ENCODE measurements around the gene GOPC.

Gene GOPC

DNA sequence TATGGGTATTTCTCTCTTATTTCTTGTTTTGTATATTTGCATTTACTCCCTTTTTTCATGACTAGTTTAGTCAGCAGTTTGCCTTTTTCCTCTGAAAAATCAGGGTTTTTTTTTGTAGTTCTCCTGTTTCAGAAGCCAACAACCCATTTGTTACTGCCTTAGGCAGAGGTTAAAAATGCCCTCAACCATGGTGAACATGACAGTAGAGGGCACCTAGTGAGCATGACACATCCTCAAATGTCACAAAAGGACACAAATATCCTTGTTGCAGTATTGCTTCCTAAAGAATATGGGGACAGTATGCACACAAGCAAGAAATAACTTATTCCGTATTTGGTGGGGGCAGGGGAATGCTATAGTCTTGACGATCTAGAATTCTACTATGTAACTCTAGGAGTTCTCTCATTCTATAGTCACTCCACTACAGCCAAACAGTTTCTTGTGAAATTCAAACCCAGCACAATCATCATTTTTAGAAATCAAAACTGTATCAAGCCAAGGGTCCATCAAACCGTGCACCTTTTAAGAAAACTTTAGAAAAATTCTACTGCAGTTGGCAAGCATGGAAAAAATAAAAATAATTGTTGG is 47.0 kb downstream of the GOPC start:
- peak overlapping the region; percentile 51 for H3K4me2 ChIP-seq (ENCODE audit: low read depth, low read length, poor library complexity, severe bottlenecking)

DNA sequence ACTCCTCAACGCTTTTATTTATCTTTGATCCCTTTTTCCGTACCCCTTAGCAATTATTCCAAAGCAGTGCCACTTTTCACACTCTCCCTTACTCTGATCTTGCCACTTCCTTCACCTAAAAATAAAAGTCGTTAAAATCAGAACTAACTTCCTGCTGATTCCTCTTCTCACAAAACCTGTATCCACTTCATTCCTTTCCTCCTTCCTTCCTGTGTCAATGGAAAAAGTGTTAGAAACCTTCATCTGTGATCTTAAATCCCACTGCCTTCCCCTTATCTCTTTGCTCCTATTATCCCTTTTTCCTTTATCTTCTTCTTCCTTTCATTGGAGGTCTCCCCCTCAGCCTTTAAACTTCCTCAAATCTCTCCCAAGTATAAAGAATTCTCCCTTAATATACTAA is 49.2 kb downstream of the GOPC start:
- Histone ChIP-seq H3K9me3 (ENCODE audit: insufficient read depth, low read depth, low read length) (no peaks in the 10 kb centered on the region), H3K4me3 (ENCODE audit: low read length, poor library complexity, severe bottlenecking) (no peak overlapping the region), H3F3A (ENCODE audit: low read depth) (no peaks in the 10 kb centered on the region), H3K4me2 (ENCODE audit: low read depth, low read length, poor library complexity, severe bottlenecking) (no peak overlapping the region), H3K9ac (ENCODE audit: low read depth, low read length, poor library complexity, severe bottlenecking) (no peak overlapping the region), H2AFZ (ENCODE audit: low read length) (no peak overlapping the region), H3K36me3 (ENCODE audit: insufficient read depth, low read length) (no peaks in the 10 kb centered on the region), H3K79me2 (ENCODE audit: insufficient read depth, low read length) (no peaks in the 10 kb centered on the region), H3K9me2 (replicated peaks; ENCODE audit: low read depth, low read length) (no peaks in the 10 kb centered on the region), H3K4me1 (ENCODE audit: insufficient read depth, low read length, poor library complexity, severe bottlenecking) (peaks cover 43% of the 10 kb centered on the region), H4K20me1 (ENCODE audit: insufficient read depth, low read length, poor library complexity, severe bottlenecking) (no peaks in the 10 kb centered on the region), H3K27me3 (ENCODE audit: insufficient read depth, low read length, poor library complexity, severe bottlenecking) (no peaks in the 10 kb centered on the region)
- TF ChIP-seq EZH2phosphoT487 (IDR thresholded peaks at IDR 0.05; ENCODE audit: borderline replicate concordance): no peak

More for the DNA sequence above, 47.0 kb downstream of the GOPC start:
- Histone ChIP-seq H2AFZ (ENCODE audit: low read length) (peak overlapping the region; percentile 22; the same call in 1 of the 2 replicates), H3K4me3 (ENCODE audit: low read length, poor library complexity, severe bottlenecking) (peak overlapping the region; percentile 37), H3K4me1 (ENCODE audit: insufficient read depth, low read length, poor library complexity, severe bottlenecking) (peaks cover 27% of the 10 kb centered on the region), H3K36me3 (ENCODE audit: insufficient read depth, low read length) (no peaks in the 10 kb centered on the region), H3F3A (ENCODE audit: low read depth) (no peaks in the 10 kb centered on the region), H3K9me2 (replicated peaks; ENCODE audit: low read depth, low read length) (no peaks in the 10 kb centered on the region), H4K20me1 (ENCODE audit: insufficient read depth, low read length, poor library complexity, severe bottlenecking) (no peaks in the 10 kb centered on the region), H3K9ac (ENCODE audit: low read depth, low read length, poor library complexity, severe bottlenecking) (no peak overlapping the region), H3K79me2 (ENCODE audit: insufficient read depth, low read length) (no peaks in the 10 kb centered on the region), H3K27me3 (ENCODE audit: insufficient read depth, low read length, poor library complexity, severe bottlenecking) (no peaks in the 10 kb centered on the region), H3K9me3 (ENCODE audit: insufficient read depth, low read depth, low read length) (no peaks in the 10 kb centered on the region)
- no peak for TF ChIP-seq EZH2phosphoT487 (IDR thresholded peaks at IDR 0.05; ENCODE audit: borderline replicate concordance)
- TF ChIP-seq, protein P1, sequence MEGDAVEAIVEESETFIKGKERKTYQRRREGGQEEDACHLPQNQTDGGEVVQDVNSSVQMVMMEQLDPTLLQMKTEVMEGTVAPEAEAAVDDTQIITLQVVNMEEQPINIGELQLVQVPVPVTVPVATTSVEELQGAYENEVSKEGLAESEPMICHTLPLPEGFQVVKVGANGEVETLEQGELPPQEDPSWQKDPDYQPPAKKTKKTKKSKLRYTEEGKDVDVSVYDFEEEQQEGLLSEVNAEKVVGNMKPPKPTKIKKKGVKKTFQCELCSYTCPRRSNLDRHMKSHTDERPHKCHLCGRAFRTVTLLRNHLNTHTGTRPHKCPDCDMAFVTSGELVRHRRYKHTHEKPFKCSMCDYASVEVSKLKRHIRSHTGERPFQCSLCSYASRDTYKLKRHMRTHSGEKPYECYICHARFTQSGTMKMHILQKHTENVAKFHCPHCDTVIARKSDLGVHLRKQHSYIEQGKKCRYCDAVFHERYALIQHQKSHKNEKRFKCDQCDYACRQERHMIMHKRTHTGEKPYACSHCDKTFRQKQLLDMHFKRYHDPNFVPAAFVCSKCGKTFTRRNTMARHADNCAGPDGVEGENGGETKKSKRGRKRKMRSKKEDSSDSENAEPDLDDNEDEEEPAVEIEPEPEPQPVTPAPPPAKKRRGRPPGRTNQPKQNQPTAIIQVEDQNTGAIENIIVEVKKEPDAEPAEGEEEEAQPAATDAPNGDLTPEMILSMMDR (conservative IDR thresholded peaks at IDR 0.05; ENCODE audit: low read length): no peak; the same call in 1 of the 2 replicates

DNA sequence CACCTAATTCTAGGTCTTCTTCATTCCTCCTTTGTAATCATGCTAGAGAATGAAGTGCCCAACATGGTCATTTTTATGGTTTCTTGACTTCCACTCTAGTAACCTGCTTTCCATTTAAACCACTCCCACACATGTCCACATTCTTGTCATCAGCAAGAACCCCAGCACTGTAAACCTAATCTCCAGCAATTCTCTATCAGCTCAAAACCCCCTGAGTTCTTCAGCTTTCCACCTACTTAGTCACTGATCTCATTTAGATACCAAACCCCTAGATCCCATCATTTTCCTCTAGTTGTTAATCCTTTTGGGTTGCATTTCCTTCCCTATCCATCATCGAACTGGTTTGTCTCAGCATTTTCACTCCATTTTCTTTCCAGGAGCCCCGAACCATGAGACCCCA is 49.7 kb downstream of the GOPC start:
- no peaks in the 10 kb centered on the region for H3K36me3 ChIP-seq (ENCODE audit: insufficient read depth, low read length)
- no peak overlapping the region for H3K4me3 ChIP-seq (ENCODE audit: low read length, poor library complexity, severe bottlenecking)
- no peaks in the 10 kb centered on the region for H3K27me3 ChIP-seq (ENCODE audit: insufficient read depth, low read length, poor library complexity, severe bottlenecking)
- H3K9me2 ChIP-seq (replicated peaks; ENCODE audit: low read depth, low read length): no peaks in the 10 kb centered on the region
- TF ChIP-seq EZH2phosphoT487 (IDR thresholded peaks at IDR 0.05; ENCODE audit: borderline replicate concordance): no peak
- TF ChIP-seq, protein P1 (conservative IDR thresholded peaks at IDR 0.05; ENCODE audit: low read length): no peak
- H4K20me1 ChIP-seq (ENCODE audit: insufficient read depth, low read length, poor library complexity, severe bottlenecking): no peaks in the 10 kb centered on the region
- no peaks in the 10 kb centered on the region for H3K9me3 ChIP-seq (ENCODE audit: insufficient read depth, low read depth, low read length)
- no peak overlapping the region for H3K4me2 ChIP-seq (ENCODE audit: low read depth, low read length, poor library complexity, severe bottlenecking)
- H2AFZ ChIP-seq (ENCODE audit: low read length): no peak overlapping the region
- no peak overlapping the region for H3K9ac ChIP-seq (ENCODE audit: low read depth, low read length, poor library complexity, severe bottlenecking)
- no peaks in the 10 kb centered on the region for H3F3A ChIP-seq (ENCODE audit: low read depth)
- H3K4me1 ChIP-seq (ENCODE audit: insufficient read depth, low read length, poor library complexity, severe bottlenecking): peaks cover 43% of the 10 kb centered on the region
- no peaks in the 10 kb centered on the region for H3K79me2 ChIP-seq (ENCODE audit: insufficient read depth, low read length)
